HEK293 (cell line): Measurements from ENCODE around the gene MAP3K4.

Experiments used
- CTCF ChIA-PET: fragments of 350-600 bp; formaldehyde crosslinking; extraction: SDS; loops from one replicate; lab custom pipeline; 2021; ENCODE audit warnings: antibody characterized with exemption; lab: Yijun Ruan, JAX
- POLR2A ChIA-PET: fragments of 300-600 bp; formaldehyde crosslinking; extraction: SDS; loops from one replicate; lab custom pipeline; 2020; ENCODE audit warnings: antibody characterized with exemption, inconsistent platforms; lab: Yijun Ruan, JAX
- H3K27ac ChIP-seq: fragments of 200-500 bp; sonication (Bioruptor generic); 2 replicates; pipeline ENCODE4 v1.5.1; 2014; ENCODE audit warnings: low read depth, low read length, control low read depth, inconsistent platforms; ENCODE audit errors: extremely low read depth
- H3K36me3 ChIP-seq, 2 experiments: fragments of 200-500 bp in 1 of 2; sonication (Bioruptor generic) in 1 of 2; 1 replicate in 1 of 2; 2 replicates in 1 of 2; pipeline ENCODE4 v1.5.1; 2014 to 2017; ENCODE audit warnings: inconsistent platforms in 2 of 2, low read length in 2 of 2; ENCODE audit not compliant: control insufficient read depth in 2 of 2, insufficient read depth in 1 of 2
- H3K4me1 ChIP-seq: fragments of 200-500 bp; sonication (Bioruptor generic); 2 replicates; pipeline ENCODE4 v1.5.1; 2014; ENCODE audit warnings: mild to moderate bottlenecking, low read length, inconsistent platforms; ENCODE audit not compliant: control insufficient read depth, insufficient read depth
- H3K4me3 ChIP-seq: 2 replicates; pipeline ENCODE4 v1.5.1; 2011; ENCODE audit warnings: low read depth, mild to moderate bottlenecking, control low read depth, low read length, moderate library complexity
- H3K9me3 ChIP-seq: fragments of 200-500 bp; sonication (Bioruptor generic); 2 replicates; pipeline ENCODE4 v1.5.1; 2014; ENCODE audit warnings: low read depth, low read length, inconsistent platforms; ENCODE audit not compliant: control insufficient read depth, insufficient read depth
- ELK4 ChIP-seq: IDR thresholded peaks from 2 replicates; pipeline ENCODE4 v1.6.1; 2011; ENCODE audit warnings: mild to moderate bottlenecking, low read depth, low read length, borderline replicate concordance
- KLF7 ChIP-seq: fragments of 450-650 bp; formaldehyde crosslinking; IDR thresholded peaks from 2 replicates; pipeline ENCODE4 v1.5.1; 2016; ENCODE audit warnings: missing biosample characterization, missing genetic modification characterization, borderline replicate concordance
- SP7 ChIP-seq: fragments of 450-650 bp; formaldehyde crosslinking; IDR thresholded peaks from 2 replicates; pipeline ENCODE4 v1.5.1; 2016; ENCODE audit warnings: missing biosample characterization, missing genetic modification characterization
- TCF7L2 ChIP-seq: IDR thresholded peaks from 2 replicates; pipeline ENCODE4 v1.6.1; 2011; ENCODE audit warnings: low read depth, mild to moderate bottlenecking, inconsistent platforms, low read length, moderate library complexity, borderline replicate concordance
- ZBTB7A ChIP-seq: fragments of 450-650 bp; formaldehyde crosslinking; IDR thresholded peaks from 2 replicates; pipeline ENCODE4 v1.5.1; 2016; ENCODE audit warnings: low read depth, missing biosample characterization, missing genetic modification characterization
- ZNF133 ChIP-seq: fragments of 450-650 bp; formaldehyde crosslinking; IDR thresholded peaks from 2 replicates; pipeline ENCODE4 v1.5.1; 2016; ENCODE audit warnings: missing biosample characterization, missing genetic modification characterization
- ZNF211 ChIP-seq: fragments of 450-650 bp; formaldehyde crosslinking; IDR thresholded peaks from 2 replicates; pipeline ENCODE4 v1.5.1; 2016; ENCODE audit warnings: low read depth, missing biosample characterization, missing genetic modification characterization
- ZNF280C ChIP-seq: fragments of 450-650 bp; formaldehyde crosslinking; IDR thresholded peaks from 2 replicates; pipeline ENCODE4 v1.5.1; 2016; ENCODE audit warnings: missing biosample characterization, missing genetic modification characterization
- ZNF37A ChIP-seq: fragments of 450-650 bp; IDR thresholded peaks from 2 replicates; pipeline ENCODE4 v1.5.1; 2018; ENCODE audit warnings: missing biosample characterization, missing genetic modification characterization
- ZNF423 ChIP-seq: fragments of 450-650 bp; formaldehyde crosslinking; IDR thresholded peaks from 2 replicates; pipeline ENCODE4 v1.5.1; 2016; ENCODE audit warnings: missing biosample characterization, missing genetic modification characterization
- ZNF510 ChIP-seq: fragments of 450-650 bp; formaldehyde crosslinking; IDR thresholded peaks from 2 replicates; pipeline ENCODE4 v1.5.1; 2018; ENCODE audit warnings: mild to moderate bottlenecking, missing genetic modification characterization, missing biosample characterization; ENCODE audit not compliant: insufficient replicate concordance
- ZNF521 ChIP-seq: fragments of 450-650 bp; formaldehyde crosslinking; IDR thresholded peaks from 2 replicates; pipeline ENCODE4 v1.5.1; 2017; ENCODE audit warnings: missing biosample characterization, mild to moderate bottlenecking, missing genetic modification characterization
- ZNF549 ChIP-seq: fragments of 450-650 bp; IDR thresholded peaks from 2 replicates; pipeline ENCODE4 v1.5.1; 2018; ENCODE audit warnings: missing biosample characterization, missing genetic modification characterization, mild to moderate bottlenecking, inconsistent platforms, moderate library complexity
- ZNF558 ChIP-seq: fragments of 450-650 bp; formaldehyde crosslinking; IDR thresholded peaks from 2 replicates; pipeline ENCODE4 v1.5.1; 2016; ENCODE audit warnings: missing biosample characterization, missing genetic modification characterization
- ZNF571 ChIP-seq: fragments of 450-650 bp; formaldehyde crosslinking; IDR thresholded peaks from 2 replicates; pipeline ENCODE4 v1.5.0; 2017; ENCODE audit warnings: missing biosample characterization, missing genetic modification characterization
- ZNF677 ChIP-seq: fragments of 450-650 bp; IDR thresholded peaks from 2 replicates; pipeline ENCODE4 v1.5.0; 2018; ENCODE audit warnings: missing biosample characterization, mild to moderate bottlenecking, missing genetic modification characterization, moderate library complexity
- ZSCAN18 ChIP-seq: fragments of 450-650 bp; formaldehyde crosslinking; IDR thresholded peaks from 2 replicates; pipeline ENCODE4 v1.5.1; 2016; ENCODE audit warnings: missing biosample characterization, missing genetic modification characterization
- ZSCAN4 ChIP-seq: fragments of 450-650 bp; formaldehyde crosslinking; IDR thresholded peaks from 2 replicates; pipeline ENCODE4 v1.5.1; 2017; ENCODE audit warnings: missing biosample characterization, missing genetic modification characterization

Gene MAP3K4

GRCh38 chr6:161127071-161127740 is 135.6 kb downstream of the MAP3K4 start:
- CTCF ChIA-PET: interaction anchor here (0.9 to 1.6 kb wide), 4 partner anchors 8 to 244 kb away, joined by 3 to 8 read pairs (median 4); no protein-coding TSS in a partner anchor
- POLR2A ChIA-PET: no interaction called here
- H3K36me3 ChIP-seq: peaks cover 0 to 21% of the 10 kb centered on the region in 2 experiments; a peak in 1 of 3 replicates
- H3K4me3 ChIP-seq: no peak overlapping the region
- H3K27ac ChIP-seq: no peak overlapping the region
- TF ChIP-seq ZNF677: no peak
- TF ChIP-seq KLF7 (tag by site-specific recombination): no peak
- no peaks in the 10 kb centered on the region for H3K9me3 ChIP-seq
- H3K4me1 ChIP-seq: no peaks in the 10 kb centered on the region

GRCh38 chr6:161128230-161128629 is 136.7 kb downstream of the MAP3K4 start:
- TF ChIP-seq ZNF571 (tag by site-specific recombination) (no peak), ZNF549 (tag by site-specific recombination) (no peak), SP7 (tag by site-specific recombination) (no peak), ZNF558 (tag by site-specific recombination) (no peak), ZNF280C (tag by site-specific recombination) (no peak), ZNF423 (tag by site-specific recombination) (no peak), ZNF37A (no peak), ELK4 (no peak), ZNF211 (tag by site-specific recombination) (no peak), ZBTB7A (no peak), ZNF521 (tag by site-specific recombination) (no peak), ZSCAN4 (tag by site-specific recombination) (no peak), ZNF510 (tag by site-specific recombination) (no peak), ZSCAN18 (tag by site-specific recombination) (no peak), ZNF133 (tag by site-specific recombination) (no peak), TCF7L2 (no peak)
- CTCF ChIA-PET: interaction anchor here (0.7 to 1.6 kb wide), 4 partner anchors 9 to 265 kb away, joined by 3 to 8 read pairs (median 4); no protein-coding TSS in a partner anchor
- H3K4me1 ChIP-seq: no peaks in the 10 kb centered on the region
- no peak overlapping the region for H3K27ac ChIP-seq
- peaks cover 0 to 26% of the 10 kb centered on the region in 2 experiments; a peak in 1 of 3 replicates for H3K36me3 ChIP-seq
- no peak overlapping the region for H3K4me3 ChIP-seq
- POLR2A ChIA-PET: no interaction called here
- no peaks in the 10 kb centered on the region for H3K9me3 ChIP-seq
